WTC11 (cell line): ENCODE measurements around the gene PIMREG. TPM values are rescaled to one million over a fixed set of nuclear protein-coding genes. Genes with fewer than 3 reads are reported as not detected.

ENCODE experiments used
- ATAC-seq: fragments of 200-7000 bp; cut with Tn5 transposase; 2 replicates; pipeline ENCODE4 v1.10.0; 2021; ENCODE audit warnings: mild to moderate bottlenecking, moderate library complexity
- CTCF ChIA-PET: fragments of 300-600 bp; sonication (Branson Sonifier 250); formaldehyde crosslinking; loops from one replicate; lab custom pipeline; 2021; ENCODE audit warnings: antibody characterized with exemption; lab: Charles Lee
- POLR2A ChIA-PET: fragments of 350-600 bp; sonication (Branson Sonifier 250); formaldehyde crosslinking; loops from one replicate; lab custom pipeline; 2021; ENCODE audit warnings: antibody characterized with exemption; lab: Charles Lee
- DNase-seq: peaks from one replicate; pipeline ENCODE4 v3.0.0; 2021; ENCODE audit warnings: low spot score
- H3K27ac Mint-ChIP-seq: 2 replicates; pipeline ENCODE4 v1.8.0; 2021; ENCODE audit warnings: mixed read lengths
- H3K27me3 Mint-ChIP-seq: 2 replicates; pipeline ENCODE4 v1.8.0; 2021; ENCODE audit warnings: low read depth, mild to moderate bottlenecking, moderate library complexity, mixed read lengths
- H3K36me3 Mint-ChIP-seq: 2 replicates; pipeline ENCODE4 v1.8.0; 2021; ENCODE audit warnings: mixed read lengths
- H3K4me1 Mint-ChIP-seq: 2 replicates; pipeline ENCODE4 v1.8.0; 2022; ENCODE audit warnings: mixed read lengths
- H3K4me3 Mint-ChIP-seq: 2 replicates; pipeline ENCODE4 v1.8.0; 2021; ENCODE audit warnings: mild to moderate bottlenecking, moderate library complexity, mixed read lengths
- H3K9me3 Mint-ChIP-seq: 2 replicates; pipeline ENCODE4 v1.8.0; 2021; ENCODE audit warnings: mixed read lengths
- ATF2 ChIP-seq: sonication (generic); formaldehyde crosslinking; IDR thresholded peaks from 2 replicates; pipeline ENCODE4 v1.8.1; 2022; ENCODE audit warnings: low read depth, missing genetic modification reagents, borderline replicate concordance
- CREB1 ChIP-seq: sonication (generic); formaldehyde crosslinking; IDR thresholded peaks from 2 replicates; pipeline ENCODE4 v1.8.0; 2023; ENCODE audit warnings: mild to moderate bottlenecking, missing genetic modification reagents
- CTCF ChIP-seq: fragments of 200-600 bp; IDR thresholded peaks from 2 replicates; pipeline ENCODE4 v1.8.0; 2022; ENCODE audit warnings: antibody characterized with exemption
- FOXP1 ChIP-seq: sonication (generic); formaldehyde crosslinking; IDR thresholded peaks from 2 replicates; pipeline ENCODE4 v1.8.0; 2022; ENCODE audit warnings: missing genetic modification reagents, mild to moderate bottlenecking, moderate library complexity, borderline replicate concordance
- PRDM15 ChIP-seq: sonication (generic); formaldehyde crosslinking; IDR thresholded peaks from 2 replicates; pipeline ENCODE4 v1.8.0; 2022; ENCODE audit warnings: missing genetic modification reagents
- TP53 ChIP-seq: sonication (generic); formaldehyde crosslinking; IDR thresholded peaks from 2 replicates; pipeline ENCODE4 v1.8.1; 2023; ENCODE audit warnings: mild to moderate bottlenecking, missing genetic modification reagents
- ZNF281 ChIP-seq: sonication (generic); formaldehyde crosslinking; IDR thresholded peaks from 2 replicates; pipeline ENCODE4 v1.8.0; 2023; ENCODE audit warnings: mild to moderate bottlenecking, missing genetic modification reagents
- ZNF423 ChIP-seq: fragments of 250-450 bp; sonication (Bioruptor Pico); IDR thresholded peaks from 2 replicates; pipeline ENCODE4 v2.1.2; 2022; ENCODE audit warnings: mild to moderate bottlenecking, moderate library complexity
- total RNA-seq: library from RNA; stranded (reverse); gene quantifications from 3 replicates; pipeline ENCODE4 v1.2.3, GENCODE V29; 2021
- TF ChIP-seq, protein P1 (sequence below): fragments of 250-450 bp; sonication (Bioruptor Pico); IDR thresholded peaks from 2 replicates; pipeline ENCODE4 v1.9.0; 2021; ENCODE audit warnings: mild to moderate bottlenecking, borderline replicate concordance
- TF ChIP-seq, protein P2 (sequence below): sonication (generic); formaldehyde crosslinking; IDR thresholded peaks from 2 replicates; pipeline ENCODE4 v1.8.1; 2023; ENCODE audit warnings: mild to moderate bottlenecking, missing genetic modification reagents, moderate library complexity
- TF ChIP-seq, protein P3 (sequence below): sonication (generic); formaldehyde crosslinking; IDR thresholded peaks from 2 replicates; pipeline ENCODE4 v1.8.1; 2023; ENCODE audit warnings: mild to moderate bottlenecking, moderate library complexity, missing genetic modification reagents
- TF ChIP-seq, protein P4 (sequence below): sonication (generic); formaldehyde crosslinking; IDR thresholded peaks from 2 replicates; pipeline ENCODE4 v1.8.0; 2022; ENCODE audit warnings: mild to moderate bottlenecking, missing genetic modification reagents

PIMREG gene
- total RNA-seq, 1 experiment from 2014 or later, result 92.2 TPM

DNA sequence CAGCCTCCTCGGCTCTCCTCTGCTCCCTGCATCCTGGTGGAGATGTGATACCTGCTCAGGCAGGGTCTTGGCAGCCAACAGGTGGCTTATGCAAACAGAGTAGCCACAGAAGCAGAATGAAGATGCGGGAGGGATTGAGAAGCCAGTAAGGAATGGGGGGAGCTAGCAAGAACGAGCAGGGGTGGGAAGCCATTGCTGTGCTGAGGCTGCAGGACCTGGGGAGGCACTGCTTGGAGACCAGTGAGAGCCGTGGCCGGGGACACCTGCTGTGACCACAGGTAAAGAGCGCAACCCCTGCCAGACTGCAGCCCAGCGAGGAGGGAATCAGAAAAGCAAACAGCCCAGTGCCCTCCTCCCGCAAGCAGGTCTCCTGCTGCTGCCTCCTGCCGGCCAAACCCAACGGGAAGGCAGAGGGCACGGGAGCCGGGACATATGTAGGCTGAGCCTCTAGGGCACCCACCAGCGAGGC is 24.0 kb upstream of the PIMREG start:
- peak; percentile 74 for DNase-seq
- no peaks in the 10 kb centered on the region for H3K36me3 Mint-ChIP-seq
- peak; percentile 62 for ATAC-seq
- ChIA-PET POLR2A (no interaction called here), CTCF (interaction anchor here (0.7 to 1.7 kb wide), 10 partner anchors 16 to 833 kb away, joined by 3 to 13 read pairs (median 3); no protein-coding TSS in a partner anchor)
- no peaks in the 10 kb centered on the region for H3K9me3 Mint-ChIP-seq
- peaks cover 20% of the 10 kb centered on the region for H3K4me1 Mint-ChIP-seq
- H3K4me3 Mint-ChIP-seq, result peak overlapping the region; percentile 35
- no peaks in the 10 kb centered on the region for H3K27me3 Mint-ChIP-seq
- H3K27ac Mint-ChIP-seq, result no peak overlapping the region
- TF ChIP-seq, protein P1, sequence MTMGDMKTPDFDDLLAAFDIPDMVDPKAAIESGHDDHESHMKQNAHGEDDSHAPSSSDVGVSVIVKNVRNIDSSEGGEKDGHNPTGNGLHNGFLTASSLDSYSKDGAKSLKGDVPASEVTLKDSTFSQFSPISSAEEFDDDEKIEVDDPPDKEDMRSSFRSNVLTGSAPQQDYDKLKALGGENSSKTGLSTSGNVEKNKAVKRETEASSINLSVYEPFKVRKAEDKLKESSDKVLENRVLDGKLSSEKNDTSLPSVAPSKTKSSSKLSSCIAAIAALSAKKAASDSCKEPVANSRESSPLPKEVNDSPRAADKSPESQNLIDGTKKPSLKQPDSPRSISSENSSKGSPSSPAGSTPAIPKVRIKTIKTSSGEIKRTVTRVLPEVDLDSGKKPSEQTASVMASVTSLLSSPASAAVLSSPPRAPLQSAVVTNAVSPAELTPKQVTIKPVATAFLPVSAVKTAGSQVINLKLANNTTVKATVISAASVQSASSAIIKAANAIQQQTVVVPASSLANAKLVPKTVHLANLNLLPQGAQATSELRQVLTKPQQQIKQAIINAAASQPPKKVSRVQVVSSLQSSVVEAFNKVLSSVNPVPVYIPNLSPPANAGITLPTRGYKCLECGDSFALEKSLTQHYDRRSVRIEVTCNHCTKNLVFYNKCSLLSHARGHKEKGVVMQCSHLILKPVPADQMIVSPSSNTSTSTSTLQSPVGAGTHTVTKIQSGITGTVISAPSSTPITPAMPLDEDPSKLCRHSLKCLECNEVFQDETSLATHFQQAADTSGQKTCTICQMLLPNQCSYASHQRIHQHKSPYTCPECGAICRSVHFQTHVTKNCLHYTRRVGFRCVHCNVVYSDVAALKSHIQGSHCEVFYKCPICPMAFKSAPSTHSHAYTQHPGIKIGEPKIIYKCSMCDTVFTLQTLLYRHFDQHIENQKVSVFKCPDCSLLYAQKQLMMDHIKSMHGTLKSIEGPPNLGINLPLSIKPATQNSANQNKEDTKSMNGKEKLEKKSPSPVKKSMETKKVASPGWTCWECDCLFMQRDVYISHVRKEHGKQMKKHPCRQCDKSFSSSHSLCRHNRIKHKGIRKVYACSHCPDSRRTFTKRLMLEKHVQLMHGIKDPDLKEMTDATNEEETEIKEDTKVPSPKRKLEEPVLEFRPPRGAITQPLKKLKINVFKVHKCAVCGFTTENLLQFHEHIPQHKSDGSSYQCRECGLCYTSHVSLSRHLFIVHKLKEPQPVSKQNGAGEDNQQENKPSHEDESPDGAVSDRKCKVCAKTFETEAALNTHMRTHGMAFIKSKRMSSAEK, result no peak
- no peak for TF ChIP-seq CREB1 (CRISPR knock-in tag)
- peak; percentile 93 for TF ChIP-seq PRDM15 (CRISPR knock-in tag)
- 0 out of 2 replicates have a peak, but pooled peaks have one; percentile 29 for TF ChIP-seq TP53 (CRISPR knock-in tag)
- TF ChIP-seq ZNF423, result peak; percentile 61
- TF ChIP-seq FOXP1 (CRISPR knock-in tag), result 0 out of 2 replicates have a peak, but pooled peaks have one; percentile 24
- TF ChIP-seq, protein P2, sequence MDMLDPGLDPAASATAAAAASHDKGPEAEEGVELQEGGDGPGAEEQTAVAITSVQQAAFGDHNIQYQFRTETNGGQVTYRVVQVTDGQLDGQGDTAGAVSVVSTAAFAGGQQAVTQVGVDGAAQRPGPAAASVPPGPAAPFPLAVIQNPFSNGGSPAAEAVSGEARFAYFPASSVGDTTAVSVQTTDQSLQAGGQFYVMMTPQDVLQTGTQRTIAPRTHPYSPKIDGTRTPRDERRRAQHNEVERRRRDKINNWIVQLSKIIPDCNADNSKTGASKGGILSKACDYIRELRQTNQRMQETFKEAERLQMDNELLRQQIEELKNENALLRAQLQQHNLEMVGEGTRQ, result 0 out of 2 replicates have a peak, but pooled peaks have one; percentile 19

GRCh38 chr17:6421700-6422604 is 22.3 kb upstream of the PIMREG start:
- Mint-ChIP-seq H3K27me3 (no peaks in the 10 kb centered on the region), H3K9me3 (no peaks in the 10 kb centered on the region), H3K4me3 (no peak overlapping the region), H3K4me1 (peaks cover 20% of the 10 kb centered on the region), H3K36me3 (no peaks in the 10 kb centered on the region), H3K27ac (no peak overlapping the region)
- CTCF ChIA-PET, result interaction anchor here (0.8 to 2.9 kb wide), 15 partner anchors 9 to 828 kb away, joined by 3 to 15 read pairs (median 3); no protein-coding TSS in a partner anchor
- DNase-seq (peak; percentile 90), ATAC-seq (peak; percentile 76)
- POLR2A ChIA-PET, result no interaction called here
- TF ChIP-seq ZNF281 (CRISPR knock-in tag), result no peak
- TF ChIP-seq, protein P3, sequence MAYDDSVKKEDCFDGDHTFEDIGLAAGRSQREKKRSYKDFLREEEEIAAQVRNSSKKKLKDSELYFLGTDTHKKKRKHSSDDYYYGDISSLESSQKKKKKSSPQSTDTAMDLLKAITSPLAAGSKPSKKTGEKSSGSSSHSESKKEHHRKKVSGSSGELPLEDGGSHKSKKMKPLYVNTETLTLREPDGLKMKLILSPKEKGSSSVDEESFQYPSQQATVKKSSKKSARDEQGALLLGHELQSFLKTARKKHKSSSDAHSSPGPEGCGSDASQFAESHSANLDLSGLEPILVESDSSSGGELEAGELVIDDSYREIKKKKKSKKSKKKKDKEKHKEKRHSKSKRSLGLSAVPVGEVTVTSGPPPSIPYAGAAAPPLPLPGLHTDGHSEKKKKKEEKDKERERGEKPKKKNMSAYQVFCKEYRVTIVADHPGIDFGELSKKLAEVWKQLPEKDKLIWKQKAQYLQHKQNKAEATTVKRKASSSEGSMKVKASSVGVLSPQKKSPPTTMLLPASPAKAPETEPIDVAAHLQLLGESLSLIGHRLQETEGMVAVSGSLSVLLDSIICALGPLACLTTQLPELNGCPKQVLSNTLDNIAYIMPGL (CRISPR knock-in tag), result 0 out of 2 replicates have a peak, but pooled peaks have one; percentile 61
- peak; percentile 82 for TF ChIP-seq CTCF
- no peak for TF ChIP-seq ATF2 (CRISPR knock-in tag)
- TF ChIP-seq, protein P4, sequence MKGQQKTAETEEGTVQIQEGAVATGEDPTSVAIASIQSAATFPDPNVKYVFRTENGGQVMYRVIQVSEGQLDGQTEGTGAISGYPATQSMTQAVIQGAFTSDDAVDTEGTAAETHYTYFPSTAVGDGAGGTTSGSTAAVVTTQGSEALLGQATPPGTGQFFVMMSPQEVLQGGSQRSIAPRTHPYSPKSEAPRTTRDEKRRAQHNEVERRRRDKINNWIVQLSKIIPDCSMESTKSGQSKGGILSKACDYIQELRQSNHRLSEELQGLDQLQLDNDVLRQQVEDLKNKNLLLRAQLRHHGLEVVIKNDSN (CRISPR knock-in tag), result 0 out of 2 replicates have a peak, but pooled peaks have one; percentile 7
